H7 (cell line): ENCODE data around the gene USP31. TPM values are rescaled to one million over a fixed set of nuclear protein-coding genes. Genes with fewer than 3 reads are reported as not detected.

Source experiments
- DNase-seq: peaks from one replicate; pipeline ENCODE4 v3.0.0; 2012
- H3K27me3 ChIP-seq: 2 replicates; pipeline ENCODE4 v1.6.0; 2011; ENCODE audit warnings: mild to moderate bottlenecking, low read length; ENCODE audit not compliant: control insufficient read depth, insufficient read depth
- H3K36me3 ChIP-seq: replicated peaks from 2 replicates; pipeline ENCODE4 v1.5.1; 2011; ENCODE audit warnings: low read length; ENCODE audit not compliant: control insufficient read depth, insufficient read depth
- H3K4me3 ChIP-seq: 2 replicates; pipeline ENCODE4 v1.5.1; 2011; ENCODE audit warnings: low read depth, mild to moderate bottlenecking, control low read depth, low read length, moderate library complexity; ENCODE audit not compliant: insufficient read depth
- total RNA-seq: library from RNA; depleted of rRNA; stranded (reverse); fragments of >200 nt; shearing (Covaris generic); gene quantifications from 2 replicates; pipeline ENCODE4 v1.2.3, GENCODE V29; 2014

The USP31 gene
- total RNA-seq, 1 experiment from 2014 or later, result 8.3 TPM

- Histone ChIP-seq H3K4me3 (no peak overlapping the region), H3K27me3 (no peaks in the 10 kb centered on the region), H3K36me3 (no peaks in the 10 kb centered on the region)
- peak; percentile 68 for DNase-seq
These were observed 88.6 kb downstream of the USP31 start for GRCh38 chr16:23060458-23061320.

GRCh38 chr16:23059433-23059832 is 89.8 kb downstream of the USP31 start:
- Histone ChIP-seq H3K27me3 (no peaks in the 10 kb centered on the region), H3K4me3 (no peak overlapping the region), H3K36me3 (no peaks in the 10 kb centered on the region)
- no peak for DNase-seq

- Histone ChIP-seq H3K27me3 (no peaks in the 10 kb centered on the region), H3K4me3 (no peak overlapping the region), H3K36me3 (no peaks in the 10 kb centered on the region)
- no peak for DNase-seq
These were observed 90.7 kb downstream of the USP31 start for GRCh38 chr16:23058576-23058975.

GRCh38 chr16:23057013-23057596 is 92.1 kb downstream of the USP31 start:
- no peak for DNase-seq
- H3K27me3 ChIP-seq, result no peaks in the 10 kb centered on the region
- H3K36me3 ChIP-seq, result no peaks in the 10 kb centered on the region
- H3K4me3 ChIP-seq, result no peak overlapping the region

- Histone ChIP-seq H3K4me3 (no peak overlapping the region), H3K27me3 (no peaks in the 10 kb centered on the region), H3K36me3 (no peaks in the 10 kb centered on the region)
- DNase-seq, result no peak
These were observed 93.8 kb downstream of the USP31 start for GRCh38 chr16:23055481-23055880.

- Histone ChIP-seq H3K4me3 (no peak overlapping the region), H3K36me3 (no peaks in the 10 kb centered on the region), H3K27me3 (no peaks in the 10 kb centered on the region)
- DNase-seq, result no peak
These were observed 96.2 kb downstream of the USP31 start for GRCh38 chr16:23052908-23053580.

GRCh38 chr16:23052221-23052620 is 97.0 kb downstream of the USP31 start:
- DNase-seq, result no peak
- Histone ChIP-seq H3K4me3 (no peak overlapping the region), H3K27me3 (no peaks in the 10 kb centered on the region), H3K36me3 (no peaks in the 10 kb centered on the region)

- Histone ChIP-seq H3K4me3 (no peak overlapping the region), H3K36me3 (no peaks in the 10 kb centered on the region), H3K27me3 (no peaks in the 10 kb centered on the region)
- DNase-seq, result no peak
These were observed 97.7 kb downstream of the USP31 start for GRCh38 chr16:23051587-23051986.

- no peaks in the 10 kb centered on the region for H3K36me3 ChIP-seq
- H3K27me3 ChIP-seq, result no peaks in the 10 kb centered on the region
- DNase-seq, result no peak
- H3K4me3 ChIP-seq, result no peak overlapping the region
These were observed 101.1 kb downstream of the USP31 start for GRCh38 chr16:23048164-23048563.

GRCh38 chr16:23045025-23045424 is 104.2 kb downstream of the USP31 start:
- Histone ChIP-seq H3K4me3 (no peak overlapping the region), H3K36me3 (no peaks in the 10 kb centered on the region), H3K27me3 (no peaks in the 10 kb centered on the region)
- no peak for DNase-seq

GRCh38 chr16:23040246-23040645 is 109.0 kb downstream of the USP31 start:
- Histone ChIP-seq H3K27me3 (no peaks in the 10 kb centered on the region), H3K4me3 (no peak overlapping the region), H3K36me3 (no peaks in the 10 kb centered on the region)
- no peak for DNase-seq

GRCh38 chr16:23039118-23039517 is 110.1 kb downstream of the USP31 start:
- no peaks in the 10 kb centered on the region for H3K36me3 ChIP-seq
- H3K27me3 ChIP-seq, result no peaks in the 10 kb centered on the region

GRCh38 chr16:23035240-23035639 is 114.0 kb downstream of the USP31 start:
- H3K4me3 ChIP-seq, result no peak overlapping the region
- DNase-seq, result no peak
- no peaks in the 10 kb centered on the region for H3K36me3 ChIP-seq
- no peaks in the 10 kb centered on the region for H3K27me3 ChIP-seq

More at GRCh38 chr16:23039118-23039517, 110.1 kb downstream of the USP31 start:
- H3K4me3 ChIP-seq, result no peak overlapping the region
- no peak for DNase-seq

GRCh38 chr16:23031508-23032098 is 117.6 kb downstream of the USP31 start:
- no peak for DNase-seq
- no peaks in the 10 kb centered on the region for H3K36me3 ChIP-seq
- no peaks in the 10 kb centered on the region; the same call in 1 of the 2 replicates for H3K27me3 ChIP-seq
- H3K4me3 ChIP-seq, result no peak overlapping the region
